IMR-90 (cell line): Measurements from ENCODE around the gene MTMR11. TPM values are rescaled to one million over a fixed set of nuclear protein-coding genes. Genes with fewer than 3 reads are reported as not detected.

Experiments used
- ATAC-seq: fragments of 200-7000 bp; cut with Tn5 transposase; 2 replicates; pipeline ENCODE4 v1.9.1; 2020; ENCODE audit warnings: low read depth, mild to moderate bottlenecking, moderate library complexity
- BruUV-seq: library from RNA; stranded (reverse); fragments of 400-500 nt; replicated peaks from 2 replicates; lab custom pipeline; 2021; lab: Mats Ljungman, UMichigan
- CTCF ChIA-PET: fragments of 300-600 bp; formaldehyde crosslinking; extraction: SDS; loops from one replicate; lab custom pipeline; 2021; ENCODE audit warnings: antibody characterized with exemption; lab: Yijun Ruan, JAX
- POLR2A ChIA-PET: fragments of 300-600 bp; sonication (Branson Sonifier 250); formaldehyde crosslinking; loops from one replicate; lab custom pipeline; 2022; ENCODE audit warnings: antibody characterized with exemption; ENCODE audit not compliant: unreplicated experiment; lab: Charles Lee
- DNase-seq: peaks from one replicate; pipeline ENCODE4 v3.0.0; 2013
- H2AFZ ChIP-seq: replicated peaks from 2 replicates; pipeline ENCODE3; 2013; ENCODE audit warnings: low read length, mild to moderate bottlenecking; ENCODE audit not compliant: poor library complexity
- H2AK5ac ChIP-seq: 2 replicates; pipeline ENCODE4 v1.6.1; 2013; ENCODE audit warnings: low read depth, low read length, inconsistent platforms
- H2AK9ac ChIP-seq: replicated peaks from 2 replicates; pipeline ENCODE3; 2013; ENCODE audit warnings: mild to moderate bottlenecking, low read depth, low read length, moderate library complexity; ENCODE audit not compliant: poor library complexity
- H2BK120ac ChIP-seq: 2 replicates; pipeline ENCODE4 v1.6.1; 2013; ENCODE audit warnings: low read depth, low read length, inconsistent platforms
- H2BK15ac ChIP-seq: 3 replicates; pipeline ENCODE4 v1.6.1; 2013; ENCODE audit warnings: low read depth, low read length, inconsistent platforms
- H2BK20ac ChIP-seq: 2 replicates; pipeline ENCODE4 v1.6.1; 2013; ENCODE audit warnings: low read depth, mild to moderate bottlenecking, inconsistent platforms, low read length, moderate library complexity
- H2BK5ac ChIP-seq: 2 replicates; pipeline ENCODE4 v1.6.1; 2013; ENCODE audit warnings: mild to moderate bottlenecking, low read depth, low read length, inconsistent platforms; ENCODE audit not compliant: poor library complexity, severe bottlenecking
- H3K14ac ChIP-seq: replicated peaks from 2 replicates; pipeline ENCODE4 v1.6.1; 2013; ENCODE audit warnings: low read depth, low read length, inconsistent platforms
- H3K18ac ChIP-seq: 2 replicates; pipeline ENCODE4 v1.6.1; 2013; ENCODE audit warnings: low read depth, low read length, control low read depth
- H3K23ac ChIP-seq: 2 replicates; pipeline ENCODE4 v1.6.1; 2013; ENCODE audit warnings: low read depth, low read length, inconsistent platforms
- H3K27ac ChIP-seq: 2 replicates; pipeline ENCODE4 v1.5.1; 2013; ENCODE audit warnings: mild to moderate bottlenecking, control low read depth, low read length; ENCODE audit not compliant: insufficient read depth
- H3K27me3 ChIP-seq: 2 replicates; pipeline ENCODE4 v1.6.1; 2013; ENCODE audit warnings: low read length; ENCODE audit not compliant: control insufficient read depth, insufficient read depth
- H3K36me3 ChIP-seq: 2 replicates; pipeline ENCODE4 v1.6.1; 2013; ENCODE audit warnings: low read length, mixed read lengths; ENCODE audit not compliant: control insufficient read depth, insufficient read depth
- H3K4ac ChIP-seq: 2 replicates; pipeline ENCODE4 v1.6.1; 2013; ENCODE audit warnings: low read depth, low read length, inconsistent platforms
- H3K4me1 ChIP-seq: 2 replicates; pipeline ENCODE4 v1.6.1; 2013; ENCODE audit warnings: low read length, mixed read lengths; ENCODE audit not compliant: control insufficient read depth, insufficient read depth
- H3K4me2 ChIP-seq: 2 replicates; pipeline ENCODE4 v1.6.1; 2013; ENCODE audit warnings: low read depth, mild to moderate bottlenecking, control low read depth, low read length, moderate library complexity
- H3K4me3 ChIP-seq: 2 replicates; pipeline ENCODE4 v1.5.1; 2013; ENCODE audit warnings: low read depth, mild to moderate bottlenecking, control low read depth, low read length, moderate library complexity; ENCODE audit not compliant: insufficient read depth
- H3K56ac ChIP-seq: 2 replicates; pipeline ENCODE4 v1.6.1; 2013; ENCODE audit warnings: low read length, inconsistent platforms; ENCODE audit not compliant: insufficient read depth; ENCODE audit errors: extremely low read depth
- H3K79me1 ChIP-seq, 2 experiments: 2 replicates each; pipeline ENCODE4 v1.6.1; 2013; ENCODE audit warnings: low read length in 2 of 2, inconsistent platforms in 1 of 2, low read depth in 1 of 2
- H3K9ac ChIP-seq: 2 replicates; pipeline ENCODE4 v1.6.1; 2013; ENCODE audit warnings: low read depth, low read length, control low read depth
- H3K9me1 ChIP-seq: 2 replicates; pipeline ENCODE4 v1.6.1; 2013; ENCODE audit warnings: low read length, inconsistent platforms; ENCODE audit not compliant: insufficient read depth
- H3K9me3 ChIP-seq: 2 replicates; pipeline ENCODE4 v1.6.1; 2013; ENCODE audit warnings: low read length; ENCODE audit not compliant: control insufficient read depth, insufficient read depth
- H4K20me1 ChIP-seq: 2 replicates; pipeline ENCODE4 v1.6.1; 2013; ENCODE audit warnings: low read length, inconsistent platforms; ENCODE audit not compliant: insufficient read depth
- H4K5ac ChIP-seq: 2 replicates; pipeline ENCODE4 v1.6.1; 2013; ENCODE audit warnings: mild to moderate bottlenecking, low read depth, low read length, control low read depth
- H4K8ac ChIP-seq, 2 experiments: 2 replicates each; pipeline ENCODE4 v1.6.1; 2013; ENCODE audit warnings: low read depth in 2 of 2, low read length in 2 of 2, control low read depth in 1 of 2, inconsistent platforms in 1 of 2
- H4K91ac ChIP-seq: 2 replicates; pipeline ENCODE4 v1.6.1; 2013; ENCODE audit warnings: low read depth, low read length, inconsistent platforms; ENCODE audit not compliant: insufficient read depth
- BHLHE40 ChIP-seq: fragments of 150-350 bp; IDR thresholded peaks from 2 replicates; pipeline ENCODE4 v1.6.1; 2016; ENCODE audit warnings: mild to moderate bottlenecking, low read depth, low read length
- CEBPB ChIP-seq: IDR thresholded peaks from 2 replicates; pipeline ENCODE4 v1.6.1; 2012; ENCODE audit warnings: low read depth, low read length, improper control_type of control experiment
- CHD1 ChIP-seq: IDR thresholded peaks from 2 replicates; pipeline ENCODE4 v1.6.1; 2012; ENCODE audit warnings: low read depth, low read length, improper control_type of control experiment
- ELK1 ChIP-seq: fragments of 150-350 bp; IDR thresholded peaks from 2 replicates; pipeline ENCODE4 v1.6.1; 2016; ENCODE audit warnings: low read depth, mild to moderate bottlenecking, low read length, moderate library complexity, borderline replicate concordance
- FOS ChIP-seq: fragments of 150-350 bp; IDR thresholded peaks from 2 replicates; pipeline ENCODE4 v1.6.1; 2016; ENCODE audit warnings: low read depth, low read length
- MAFK ChIP-seq: IDR thresholded peaks from 2 replicates; pipeline ENCODE4 v1.6.1; 2012; ENCODE audit warnings: low read depth, low read length, improper control_type of control experiment
- MAZ ChIP-seq: IDR thresholded peaks from 2 replicates; pipeline ENCODE4 v1.6.1; 2012; ENCODE audit warnings: low read depth, mild to moderate bottlenecking, low read length, improper control_type of control experiment, moderate library complexity, borderline replicate concordance
- MXI1 ChIP-seq: IDR thresholded peaks from 2 replicates; pipeline ENCODE4 v1.6.1; 2012; ENCODE audit warnings: low read depth, mild to moderate bottlenecking, low read length, moderate library complexity, borderline replicate concordance
- NFE2L2 ChIP-seq: fragments of 150-350 bp; IDR thresholded peaks from 2 replicates; pipeline ENCODE4 v1.6.1; 2016; ENCODE audit warnings: low read depth, mild to moderate bottlenecking, low read length
- POLR2A ChIP-seq: IDR thresholded peaks from 2 replicates; pipeline ENCODE4 v1.6.1; 2012; ENCODE audit warnings: mild to moderate bottlenecking, low read depth, low read length
- RAD21 ChIP-seq: IDR thresholded peaks from 2 replicates; pipeline ENCODE4 v1.6.1; 2012; ENCODE audit warnings: low read length, improper control_type of control experiment
- RCOR1 ChIP-seq: IDR thresholded peaks from 2 replicates; pipeline ENCODE4 v1.6.1; 2012; ENCODE audit warnings: mild to moderate bottlenecking, low read length, improper control_type of control experiment; ENCODE audit not compliant: insufficient replicate concordance
- RFX5 ChIP-seq: IDR thresholded peaks from 2 replicates; pipeline ENCODE4 v1.8.0; 2012; ENCODE audit warnings: low read depth, mild to moderate bottlenecking, low read length, moderate library complexity
- SMC3 ChIP-seq: fragments of 150-350 bp; IDR thresholded peaks from 2 replicates; pipeline ENCODE4 v1.6.1; 2016; ENCODE audit warnings: low read depth, mild to moderate bottlenecking, antibody characterized with exemption, low read length, moderate library complexity
- WGBS, 2 experiments: methylation state at CpG; one replicate each; pipeline versions ENCODE4 v1.1.5 to v1.1.7; 2013; ENCODE audit warnings: missing lambda C conversion rate in 2 of 2; ENCODE audit not compliant: insufficient read length in 1 of 2; ENCODE audit errors: extremely low coverage in 2 of 2; 5-methylcytosine and 5-hydroxymethylcytosine counted together
- dilution Hi-C: fragments of 300-500 bp; cut with HindIII; formaldehyde crosslinking; loops from one replicate; pipeline ENCODE4 v1.14.3; 2018; ENCODE audit warnings: low sequenced_read_pairs; ENCODE audit not compliant: unreplicated experiment
- in situ Hi-C: fragments of 300-500 bp; cut with MboI; formaldehyde crosslinking; loops from 3 replicates; pipeline ENCODE4 v1.14.3; 2019; ENCODE audit warnings: low sequenced_read_pairs, inconsistent platforms, mixed read lengths
- intact Hi-C: fragments of 100-400 bp; cut with micrococcal nuclease; formaldehyde crosslinking; loops from 2 replicates; pipeline ENCODE4 v1.10.0; 2022
- polyA plus RNA-seq, 3 experiments: library from polyadenylated mRNA; depleted of rRNA; stranded (reverse); fragments of >200 nt; gene quantifications; 2 replicates each; pipeline ENCODE4 v1.2.3, GENCODE V29; 2012; ENCODE audit warnings: low replicate concordance in 1 of 3
- total RNA-seq: library from RNA; depleted of rRNA; stranded (reverse); fragments of >200 nt; gene quantifications from 2 replicates; pipeline ENCODE4 v1.2.3, GENCODE V29; 2012
- TF ChIP-seq, protein P1 (sequence below): fragments of 150-350 bp; IDR thresholded peaks from 2 replicates; pipeline ENCODE4 v1.6.1; 2017; ENCODE audit warnings: mild to moderate bottlenecking, antibody characterized with exemption, low read length, low read depth
- TF ChIP-seq, protein P2 (sequence below): conservative IDR thresholded peaks from 2 replicates; pipeline ENCODE4 v1.5.1; 2012; ENCODE audit warnings: mild to moderate bottlenecking, low read depth, low read length, improper control_type of control experiment

Gene MTMR11
- total and polyA plus RNA-seq, 2 of the 4 experiments (the other 2 are of a cell fraction), result 2.0 to 14.6 TPM

DNA sequence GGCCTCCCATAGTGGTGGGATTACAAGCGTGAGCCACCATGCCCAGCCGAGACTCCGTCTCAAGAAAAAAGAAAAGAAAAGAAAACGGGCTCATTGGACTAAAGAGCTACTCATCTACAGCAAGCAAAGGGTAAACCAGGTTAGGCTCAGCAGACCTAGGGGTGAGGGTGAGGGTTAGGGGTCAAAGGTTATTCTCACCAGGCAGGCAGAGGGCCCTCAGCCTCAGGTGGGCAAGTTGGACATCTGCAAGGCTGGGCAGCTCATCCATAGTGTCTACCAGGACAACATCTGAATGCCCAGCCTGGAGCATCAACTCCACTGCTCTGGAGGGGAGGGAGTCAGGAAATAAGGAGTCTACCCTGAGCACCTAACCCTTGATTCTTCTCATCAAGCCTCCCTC lies 3.5 kb downstream of the MTMR11 start:
- dilution Hi-C loops, result no loop called here
- Histone ChIP-seq H2BK20ac (no peak overlapping the region), H4K8ac (no peak overlapping the region), H3K14ac (no peak overlapping the region), H3K36me3 (peaks cover 18% of the 10 kb centered on the region), H3K79me1 (peaks cover 8 to 70% of the 10 kb centered on the region in 2 experiments; a peak in 3 of 4 replicates), H3K4me2 (no peak overlapping the region), H4K5ac (no peak overlapping the region), H3K9me3 (no peaks in the 10 kb centered on the region), H3K4ac (no peak overlapping the region), H4K91ac (no peak overlapping the region), H2BK5ac (no peak overlapping the region), H2BK120ac (no peak overlapping the region), H2BK15ac (no peak overlapping the region), H4K20me1 (no peaks in the 10 kb centered on the region), H3K27me3 (no peaks in the 10 kb centered on the region), H2AK5ac (no peak overlapping the region), H2AFZ (no peak overlapping the region), H3K23ac (no peak overlapping the region), H3K4me3 (no peak overlapping the region), H3K4me1 (peaks cover 11% of the 10 kb centered on the region), H3K9ac (no peak overlapping the region), H2AK9ac (no peak overlapping the region), H3K18ac (no peak overlapping the region), H3K9me1 (peaks cover 32% of the 10 kb centered on the region), H3K27ac (no peak overlapping the region), H3K56ac (no peak overlapping the region)
- ChIA-PET CTCF (no interaction called here), POLR2A (no interaction called here)
- ATAC-seq, result no peak
- TF ChIP-seq CEBPB (no peak), NFE2L2 (no peak), RFX5 (no peak), RAD21 (no peak), CHD1 (no peak), BHLHE40 (no peak), FOS (no peak), MAFK (no peak), POLR2A (no peak), ELK1 (no peak), MAZ (no peak), RCOR1 (no peak), MXI1 (no peak), SMC3 (no peak)
- TF ChIP-seq, protein P1, sequence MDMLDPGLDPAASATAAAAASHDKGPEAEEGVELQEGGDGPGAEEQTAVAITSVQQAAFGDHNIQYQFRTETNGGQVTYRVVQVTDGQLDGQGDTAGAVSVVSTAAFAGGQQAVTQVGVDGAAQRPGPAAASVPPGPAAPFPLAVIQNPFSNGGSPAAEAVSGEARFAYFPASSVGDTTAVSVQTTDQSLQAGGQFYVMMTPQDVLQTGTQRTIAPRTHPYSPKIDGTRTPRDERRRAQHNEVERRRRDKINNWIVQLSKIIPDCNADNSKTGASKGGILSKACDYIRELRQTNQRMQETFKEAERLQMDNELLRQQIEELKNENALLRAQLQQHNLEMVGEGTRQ, result no peak
- TF ChIP-seq, protein P2, sequence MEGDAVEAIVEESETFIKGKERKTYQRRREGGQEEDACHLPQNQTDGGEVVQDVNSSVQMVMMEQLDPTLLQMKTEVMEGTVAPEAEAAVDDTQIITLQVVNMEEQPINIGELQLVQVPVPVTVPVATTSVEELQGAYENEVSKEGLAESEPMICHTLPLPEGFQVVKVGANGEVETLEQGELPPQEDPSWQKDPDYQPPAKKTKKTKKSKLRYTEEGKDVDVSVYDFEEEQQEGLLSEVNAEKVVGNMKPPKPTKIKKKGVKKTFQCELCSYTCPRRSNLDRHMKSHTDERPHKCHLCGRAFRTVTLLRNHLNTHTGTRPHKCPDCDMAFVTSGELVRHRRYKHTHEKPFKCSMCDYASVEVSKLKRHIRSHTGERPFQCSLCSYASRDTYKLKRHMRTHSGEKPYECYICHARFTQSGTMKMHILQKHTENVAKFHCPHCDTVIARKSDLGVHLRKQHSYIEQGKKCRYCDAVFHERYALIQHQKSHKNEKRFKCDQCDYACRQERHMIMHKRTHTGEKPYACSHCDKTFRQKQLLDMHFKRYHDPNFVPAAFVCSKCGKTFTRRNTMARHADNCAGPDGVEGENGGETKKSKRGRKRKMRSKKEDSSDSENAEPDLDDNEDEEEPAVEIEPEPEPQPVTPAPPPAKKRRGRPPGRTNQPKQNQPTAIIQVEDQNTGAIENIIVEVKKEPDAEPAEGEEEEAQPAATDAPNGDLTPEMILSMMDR, result no peak
- in situ Hi-C loops, result no loop called here
- no peak for DNase-seq
- no TSS peak for BruUV-seq
- intact Hi-C loops, result no loop called here
- WGBS, 2 experiments, result no CpG with 5 or more reads among the region's 4 CpGs
